HTERT RPE-1 (cell line): Measurements from ENCODE around the gene PEX10.
"Not testable (repeated sequence)": the region's sequence is repeated elsewhere in the genome, so short reads cannot be mapped to it uniquely, and the experiment has no call there.

Experiments
- in situ Hi-C: fragments of 300-500 bp; cut with MboI; formaldehyde crosslinking; loops from 4 replicates; pipeline ENCODE4 v1.14.3; 2020; ENCODE audit warnings: low sequenced_read_pairs

Gene PEX10

GRCh38 chr1:2412395-2412772, at the start of gene PEX10:
Gene PEX10 (minus strand): TSS chr1:2412564. CDS start chr1:2412502, 62 bp downstream.
- in situ Hi-C loops: no loop called here

GRCh38 chr1:2460996-2461751, 48.8 kb upstream of the PEX10 start:
- in situ Hi-C loops: no loop called here

- in situ Hi-C loops: no loop called here
Observed at GRCh38 chr1:2460203-2460602, 47.8 kb upstream of the PEX10 start.

DNA sequence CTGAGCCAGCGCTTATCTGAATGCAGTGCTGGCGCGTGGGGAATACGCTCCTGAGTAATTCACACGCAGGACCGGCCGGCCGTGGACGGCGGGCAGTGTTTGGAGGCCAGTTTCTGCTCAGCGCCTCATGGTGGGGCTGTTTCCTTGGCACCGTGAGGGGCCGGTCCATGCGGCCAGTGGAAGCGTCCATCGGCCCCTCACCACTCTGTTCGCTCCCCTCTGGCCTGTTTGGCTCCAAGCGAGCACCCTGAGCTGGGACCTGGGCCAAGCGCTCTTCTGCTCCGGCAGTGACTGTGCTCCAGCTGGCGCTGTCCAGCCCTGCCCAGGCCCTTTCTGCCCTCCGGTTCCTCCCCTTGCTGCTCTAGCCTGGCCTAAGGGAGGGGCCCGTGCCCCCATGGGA, 47.4 kb upstream of the PEX10 start:
- in situ Hi-C loops: no loop called here

GRCh38 chr1:2459102-2459753, 46.9 kb upstream of the PEX10 start:
- in situ Hi-C loops: not testable (repeated sequence)

- in situ Hi-C loops: no loop called here
Observed at GRCh38 chr1:2458687-2459086, 46.3 kb upstream of the PEX10 start.

DNA sequence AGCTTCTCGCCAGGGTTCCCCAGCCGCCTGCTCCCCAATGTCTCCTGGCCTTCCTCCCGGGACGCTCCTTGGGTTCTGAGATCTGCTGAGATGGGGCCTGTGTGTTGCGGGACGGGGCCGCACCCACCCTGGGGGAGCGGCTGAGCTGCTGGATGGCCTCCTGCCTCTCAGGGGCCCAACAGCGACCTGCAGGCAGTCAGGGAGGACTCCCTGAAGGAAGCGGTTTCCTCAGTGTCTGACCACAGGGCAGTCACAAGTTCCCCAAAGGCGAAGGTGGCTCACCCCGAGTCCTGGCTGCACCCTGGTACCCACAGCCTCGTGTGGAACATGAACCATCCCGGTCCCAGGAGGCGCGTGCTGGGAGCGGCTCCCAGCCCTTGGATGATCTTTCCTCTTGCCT, 45.1 kb upstream of the PEX10 start:
- in situ Hi-C loops: no loop called here

- in situ Hi-C loops: no loop called here
Observed at GRCh38 chr1:2455757-2456156, 43.4 kb upstream of the PEX10 start.

DNA sequence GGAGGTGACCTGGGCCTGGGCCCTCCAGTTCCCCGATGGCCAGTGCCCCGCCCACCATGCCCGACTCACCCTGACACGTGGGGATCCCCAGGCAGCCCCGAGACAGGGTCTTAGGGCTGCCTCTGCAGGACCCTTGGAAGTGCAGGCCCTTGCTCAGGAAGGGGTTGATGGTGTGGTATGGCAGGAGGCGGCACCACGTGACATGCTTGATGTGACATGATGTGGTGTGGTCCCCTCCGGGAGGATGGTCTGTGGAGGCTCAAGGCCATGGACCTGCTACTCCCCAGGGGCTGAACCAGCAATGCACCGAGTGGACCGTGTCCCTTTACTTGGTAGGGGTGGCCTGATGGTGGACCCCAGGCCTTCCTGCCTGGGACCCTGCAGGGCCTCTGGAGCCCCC, 41.9 kb upstream of the PEX10 start:
- in situ Hi-C loops: no loop called here

- in situ Hi-C loops: no loop called here
Observed at GRCh38 chr1:2452932-2453315, 40.6 kb upstream of the PEX10 start.

GRCh38 chr1:2452201-2452931, 40.0 kb upstream of the PEX10 start:
- in situ Hi-C loops: no loop called here

DNA sequence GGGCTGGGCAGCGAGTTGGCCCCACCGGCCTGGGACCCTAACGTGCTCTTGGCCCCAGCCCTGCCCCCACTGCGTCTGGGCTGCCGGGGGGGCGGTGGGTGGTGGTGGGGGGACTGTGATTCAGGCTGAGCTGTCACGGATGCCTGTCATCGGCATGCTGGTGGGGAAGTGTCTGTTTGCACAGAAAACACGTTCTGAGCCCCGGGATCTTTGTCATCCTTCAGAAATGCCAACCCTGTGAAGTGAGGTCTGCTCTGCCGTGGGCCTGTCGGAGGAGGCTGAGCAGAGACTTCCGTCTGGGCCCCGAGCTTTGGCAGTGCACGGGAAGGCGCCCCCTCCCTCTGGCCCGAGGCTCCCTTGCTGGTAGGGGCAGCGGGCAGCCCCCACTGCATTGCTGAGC, 39.4 kb upstream of the PEX10 start:
- in situ Hi-C loops: no loop called here

DNA sequence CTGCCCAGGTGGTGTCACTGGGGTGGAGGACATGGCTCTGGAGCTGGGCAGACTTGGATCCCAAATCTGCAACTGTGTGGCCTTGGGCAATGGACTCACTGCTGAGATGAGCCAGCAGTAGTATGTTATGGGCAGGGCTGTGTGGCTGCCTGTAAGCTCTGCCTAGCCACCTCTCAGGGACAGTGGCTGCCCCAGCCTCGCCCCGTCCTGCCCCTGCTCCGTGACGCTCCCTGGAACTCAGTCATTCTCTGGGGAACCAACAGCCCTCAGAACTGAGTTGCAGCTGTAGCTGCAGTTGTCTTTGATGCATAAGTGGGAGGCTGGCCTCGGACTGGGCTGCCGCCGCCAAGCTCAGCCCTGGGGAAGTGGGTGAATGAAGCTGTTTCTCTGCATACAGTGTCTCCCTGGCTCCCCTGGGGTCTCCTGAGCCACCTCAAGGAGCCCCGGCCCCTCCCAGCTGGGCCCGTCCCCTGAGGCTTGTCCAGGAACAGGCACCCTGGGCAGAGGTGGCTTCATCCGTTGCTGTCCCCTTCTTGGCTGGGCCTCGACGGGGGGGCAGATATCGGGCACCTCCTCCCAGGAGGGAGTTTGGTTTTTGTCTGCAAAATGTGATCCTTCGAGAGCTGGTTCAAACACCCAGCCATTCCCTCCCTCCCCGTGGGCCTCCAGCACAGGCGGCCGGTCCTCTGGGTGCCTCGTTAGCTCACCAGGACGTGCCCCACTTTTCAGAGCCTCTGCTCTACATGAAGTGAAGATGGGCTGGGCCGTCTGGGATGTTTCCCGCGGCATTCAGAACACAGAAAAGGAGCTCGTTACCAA, 37.5 kb upstream of the PEX10 start:
- in situ Hi-C loops: no loop called here

GRCh38 chr1:2448098-2448445, 35.7 kb upstream of the PEX10 start:
- in situ Hi-C loops: no loop called here

GRCh38 chr1:2447276-2448097, 35.1 kb upstream of the PEX10 start:
- in situ Hi-C loops: no loop called here

DNA sequence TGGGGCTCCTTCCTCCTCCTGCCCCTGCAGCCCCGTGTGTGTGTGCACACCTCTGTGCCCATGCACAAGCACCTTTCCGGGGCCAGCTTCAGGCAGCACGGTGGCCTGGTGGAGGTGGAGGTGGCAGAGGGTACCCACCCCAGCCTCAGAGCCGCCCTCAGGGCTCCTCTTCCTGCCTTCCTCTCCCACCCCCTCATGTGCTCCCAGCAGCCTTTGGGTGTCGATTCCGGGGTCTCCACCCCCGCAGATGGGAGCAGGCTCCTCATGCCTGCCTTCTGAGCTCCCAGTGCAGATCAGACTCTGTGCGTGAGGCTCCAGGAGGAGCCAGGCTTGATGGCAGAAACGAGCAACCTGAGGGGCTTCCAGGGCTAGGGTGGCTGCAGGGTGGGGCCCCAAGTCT, 34.5 kb upstream of the PEX10 start:
- in situ Hi-C loops: no loop called here

GRCh38 chr1:2446394-2446793, 34.0 kb upstream of the PEX10 start:
- in situ Hi-C loops: no loop called here

DNA sequence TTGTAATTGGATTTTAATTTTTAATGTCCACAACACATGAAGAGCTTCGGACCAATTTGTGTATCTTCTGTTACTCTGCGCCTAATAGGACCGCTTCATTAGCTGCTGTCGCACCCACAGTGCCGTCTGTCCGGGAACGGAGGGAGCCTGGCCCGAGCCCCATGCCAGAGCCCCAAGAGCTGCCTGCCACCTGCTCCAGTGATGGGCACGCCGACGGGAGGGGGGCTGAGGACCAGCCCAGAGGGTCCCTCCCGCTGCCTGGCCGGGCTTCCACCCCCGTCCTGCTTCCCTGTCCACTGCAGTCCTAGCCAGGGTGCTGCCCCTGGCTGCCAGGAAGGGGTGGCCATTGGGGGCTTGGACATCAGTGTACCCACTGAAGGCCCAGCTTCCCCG, 33.5 kb upstream of the PEX10 start:
- in situ Hi-C loops: no loop called here

- in situ Hi-C loops: no loop called here
Observed at GRCh38 chr1:2445162-2445822, 32.9 kb upstream of the PEX10 start.

DNA sequence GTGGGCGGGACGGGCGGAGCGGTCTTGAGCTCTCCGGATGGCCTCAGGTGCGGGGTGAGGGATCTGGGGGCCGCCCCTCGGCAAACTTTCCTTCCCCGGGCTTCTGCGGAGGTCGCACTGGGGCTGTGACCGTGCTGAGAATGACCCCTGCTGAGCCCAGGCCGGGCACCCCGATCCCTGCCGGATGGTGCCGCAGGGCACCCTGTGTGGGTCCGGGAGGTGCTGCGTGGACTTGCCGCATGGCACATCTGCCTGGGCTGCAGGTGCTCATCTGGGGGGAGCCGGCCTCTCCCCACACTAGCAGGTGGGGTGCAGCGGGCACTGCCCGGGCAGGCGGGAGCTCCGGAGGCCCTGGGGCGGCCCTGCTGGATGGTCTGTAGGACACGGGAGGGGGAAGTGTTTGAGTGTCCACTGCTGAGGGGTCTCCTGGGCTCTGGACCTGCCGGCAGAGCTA, 31.8 kb upstream of the PEX10 start:
- in situ Hi-C loops: no loop called here
